OCI-LY3 (cell line): ENCODE measurements around the gene GPR37.

ENCODE experiments used
- CTCF ChIP-seq: fragments of 200-600, 300-600 bp; sonication (generic); IDR thresholded peaks from 2 replicates; pipeline ENCODE4 v1.5.1; 2014; ENCODE audit warnings: antibody characterized with exemption, low read length, low read depth
- EZH2phosphoT487 ChIP-seq: fragments of 200-600 bp; shearing (Covaris generic); IDR thresholded peaks from 2 replicates; pipeline ENCODE4 v1.6.1; 2018; ENCODE audit warnings: antibody characterized with exemption, mixed run types, low read depth

DNA sequence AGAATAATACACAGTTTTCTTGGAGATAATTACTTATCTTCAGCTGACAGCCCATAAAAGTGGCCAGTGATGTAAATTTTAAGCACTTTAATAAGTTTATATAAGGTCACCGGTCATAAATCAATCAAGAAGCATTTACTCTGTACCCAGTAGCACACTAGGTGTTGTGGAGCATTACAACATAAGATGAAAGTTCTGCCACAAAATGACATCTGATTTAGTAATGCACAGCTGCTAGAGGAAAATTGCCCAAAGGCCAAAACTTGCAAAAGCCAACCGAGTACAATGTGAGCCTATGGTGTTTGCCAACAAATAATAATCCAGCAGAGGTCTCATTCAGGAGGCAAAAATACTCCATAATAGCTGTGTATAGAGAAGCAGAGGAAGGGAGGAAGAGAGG, 63.6 kb downstream of the GPR37 start:
- TF ChIP-seq CTCF (no peak), EZH2phosphoT487 (no peak)
